CD8-positive, alpha-beta memory T cell (primary cell): Measurements from ENCODE around the gene FDPS. TPM values are rescaled to one million over a fixed set of nuclear protein-coding genes. Genes with fewer than 3 reads are reported as not detected.
"Not testable (repeated sequence)": the region's sequence is repeated elsewhere in the genome, so short reads cannot be mapped to it uniquely, and the experiment has no call there.

ENCODE experiments used
- CTCF ChIA-PET: fragments of 350-600 bp; sonication (Branson Sonifier 250); formaldehyde crosslinking; loops from one replicate; lab custom pipeline; 2021; ENCODE audit warnings: antibody characterized with exemption; lab: Charles Lee
- POLR2A ChIA-PET: fragments of 350-600 bp; sonication (Branson Sonifier 250); formaldehyde crosslinking; loops from one replicate; lab custom pipeline; 2021; ENCODE audit warnings: antibody characterized with exemption; lab: Charles Lee
- DNase-seq, 5 donors: peaks; one replicate each; pipeline versions ENCODE4 v3.0.0 to v3.0.0-alpha.2; 2020 to 2022; ENCODE audit warnings: mixed read lengths in 1 of 5
- H3K27ac ChIP-seq: one replicate; pipeline ENCODE4 v1.7.0; 2013; ENCODE audit warnings: low read depth, mild to moderate bottlenecking, low read length, moderate library complexity
- H3K27me3 ChIP-seq: 2 replicates; pipeline ENCODE4 v1.7.0; 2013; ENCODE audit warnings: low read length, mild to moderate bottlenecking; ENCODE audit not compliant: insufficient read depth, poor library complexity, severe bottlenecking
- H3K36me3 ChIP-seq: 2 replicates; pipeline ENCODE4 v1.7.0; 2013; ENCODE audit warnings: mild to moderate bottlenecking, low read length, moderate library complexity; ENCODE audit not compliant: insufficient read depth
- H3K4me1 ChIP-seq: 2 replicates; pipeline ENCODE4 v1.7.0; 2013; ENCODE audit warnings: mild to moderate bottlenecking, low read length, moderate library complexity; ENCODE audit not compliant: insufficient read depth
- H3K4me3 ChIP-seq: 2 replicates; pipeline ENCODE4 v1.7.0; 2013; ENCODE audit warnings: mild to moderate bottlenecking, low read length
- H3K9me3 ChIP-seq: 2 replicates; pipeline ENCODE4 v1.7.0; 2013; ENCODE audit warnings: mild to moderate bottlenecking, low read length
- H3K27ac Mint-ChIP-seq, 8 donors: one replicate each; pipeline ENCODE4 v1.8.0; 2020 to 2021; ENCODE audit warnings: mixed read lengths in 8 of 8, mild to moderate bottlenecking in 6 of 8, inconsistent platforms in 3 of 8, moderate library complexity in 3 of 8
- H3K27me3 Mint-ChIP-seq, 2 donors: one replicate each; pipeline ENCODE4 v1.8.0; 2020 to 2021; ENCODE audit warnings: mixed read lengths in 2 of 2, mild to moderate bottlenecking in 1 of 2, moderate library complexity in 1 of 2
- H3K36me3 Mint-ChIP-seq, 3 donors: one replicate each; pipeline ENCODE4 v1.8.0; 2020 to 2021; ENCODE audit warnings: mixed read lengths in 3 of 3, inconsistent platforms in 1 of 3, mild to moderate bottlenecking in 1 of 3
- H3K4me1 Mint-ChIP-seq, 3 donors: one replicate each; pipeline ENCODE4 v1.8.0; 2020 to 2021; ENCODE audit warnings: mixed read lengths in 3 of 3, inconsistent platforms in 1 of 3, mild to moderate bottlenecking in 1 of 3
- H3K4me3 Mint-ChIP-seq, 7 donors: one replicate each; pipeline ENCODE4 v1.8.0; 2020 to 2021; ENCODE audit warnings: mixed read lengths in 7 of 7, mild to moderate bottlenecking in 6 of 7, moderate library complexity in 4 of 7, inconsistent platforms in 2 of 7
- H3K9me3 Mint-ChIP-seq, 5 donors: one replicate each; pipeline ENCODE4 v1.8.0; 2020 to 2022; ENCODE audit warnings: mixed read lengths in 5 of 5, mild to moderate bottlenecking in 3 of 5, moderate library complexity in 2 of 5, inconsistent platforms in 1 of 5
- polyA plus RNA-seq: library from polyadenylated mRNA; unstranded; fragments of 300-500 nt; fragmentation: Illumina TruSeq; gene quantifications from one replicate; pipeline ENCODE4 v1.2.3, GENCODE V29; 2021
- total RNA-seq, 2 experiments: library from RNA; stranded (reverse); gene quantifications; one replicate each; pipeline ENCODE4 v1.2.3, GENCODE V29; 2021

Gene FDPS
- total and polyA plus RNA-seq, 3 experiments from 2014 or later: 126 to 199 (median 194) TPM

DNA sequence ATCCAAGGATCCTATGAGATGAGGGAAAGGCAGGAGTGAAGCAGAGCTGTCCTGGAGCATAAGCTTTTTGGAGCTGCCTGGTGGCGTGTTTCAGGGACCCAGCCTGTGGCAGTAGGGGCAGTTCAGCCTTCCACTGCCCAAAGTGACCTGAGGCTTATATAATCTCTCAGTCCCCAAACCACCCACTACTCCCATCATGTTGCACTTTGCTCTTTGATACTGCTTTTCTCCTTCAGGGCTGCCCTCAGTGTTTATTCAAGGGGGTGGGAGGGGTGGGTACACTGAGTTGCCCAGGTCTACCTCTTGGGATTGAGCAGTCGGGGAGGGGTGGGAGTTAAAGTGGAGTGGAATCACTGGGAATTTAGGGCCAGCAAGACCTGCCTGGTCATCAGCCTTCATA, 22.1 kb upstream of the FDPS start:
- Histone ChIP-seq H3K27ac (no peak overlapping the region), H3K4me3 (no peak overlapping the region), H3K9me3 (no peaks in the 10 kb centered on the region), H3K4me1 (no peaks in the 10 kb centered on the region), H3K27me3 (no peaks in the 10 kb centered on the region), H3K36me3 (no peaks in the 10 kb centered on the region)
- Mint-ChIP-seq H3K4me3 (no peak overlapping the region), H3K27ac (no peak overlapping the region), H3K27me3 (peaks cover 4 to 7% of the 10 kb centered on the region in 2 donors), H3K9me3 (no peaks in the 10 kb centered on the region), H3K4me1 (no peaks in the 10 kb centered on the region), H3K36me3 (no peaks in the 10 kb centered on the region)
- no peak for DNase-seq
- CTCF ChIA-PET: interaction anchor here (1.5 kb wide), 1 partner anchor 36 kb away, joined by 3 read pairs; no protein-coding TSS in a partner anchor
- POLR2A ChIA-PET: no interaction called here

DNA sequence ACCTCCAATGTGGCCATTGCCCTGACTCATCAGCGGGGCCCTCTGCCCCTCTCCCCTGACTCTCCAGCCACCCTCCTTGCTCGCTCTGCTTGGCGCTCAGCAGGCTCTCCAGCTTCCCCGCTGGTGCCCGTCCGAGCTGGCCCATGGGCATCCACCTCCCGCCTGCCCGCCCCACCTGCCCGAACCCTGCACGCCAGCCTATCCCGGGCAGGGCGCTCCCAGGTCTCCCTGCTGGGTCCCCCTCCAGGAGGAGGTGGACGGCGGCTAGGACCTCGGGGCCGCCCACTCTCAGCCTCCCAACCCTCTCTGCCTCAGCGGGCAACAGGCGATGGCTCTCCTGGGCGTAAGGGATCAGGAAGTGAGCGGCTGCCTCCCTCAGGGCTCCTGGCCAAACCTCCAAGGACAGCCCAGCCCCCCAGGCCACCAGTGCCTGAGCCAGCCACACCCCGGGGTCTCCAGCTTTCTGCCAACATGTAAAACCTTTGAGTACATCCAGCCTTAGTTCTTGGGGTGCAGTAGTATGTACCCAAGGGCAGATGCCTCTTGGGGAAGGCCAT, 20.6 kb upstream of the FDPS start:
- no peaks in the 10 kb centered on the region for H3K9me3 ChIP-seq
- no peaks in the 10 kb centered on the region for H3K36me3 Mint-ChIP-seq
- H3K27ac ChIP-seq: no peak overlapping the region
- no peak for DNase-seq
- H3K27ac Mint-ChIP-seq: no peak overlapping the region
- POLR2A ChIA-PET: no interaction called here
- H3K36me3 ChIP-seq: no peaks in the 10 kb centered on the region
- H3K4me3 ChIP-seq: no peak overlapping the region
- H3K27me3 ChIP-seq: no peaks in the 10 kb centered on the region
- CTCF ChIA-PET: no interaction called here
- H3K4me1 ChIP-seq: no peaks in the 10 kb centered on the region
- H3K4me3 Mint-ChIP-seq: no peak overlapping the region
- H3K9me3 Mint-ChIP-seq: no peaks in the 10 kb centered on the region
- H3K27me3 Mint-ChIP-seq: peaks cover 4 to 9% of the 10 kb centered on the region in 2 donors
- no peaks in the 10 kb centered on the region for H3K4me1 Mint-ChIP-seq

DNA sequence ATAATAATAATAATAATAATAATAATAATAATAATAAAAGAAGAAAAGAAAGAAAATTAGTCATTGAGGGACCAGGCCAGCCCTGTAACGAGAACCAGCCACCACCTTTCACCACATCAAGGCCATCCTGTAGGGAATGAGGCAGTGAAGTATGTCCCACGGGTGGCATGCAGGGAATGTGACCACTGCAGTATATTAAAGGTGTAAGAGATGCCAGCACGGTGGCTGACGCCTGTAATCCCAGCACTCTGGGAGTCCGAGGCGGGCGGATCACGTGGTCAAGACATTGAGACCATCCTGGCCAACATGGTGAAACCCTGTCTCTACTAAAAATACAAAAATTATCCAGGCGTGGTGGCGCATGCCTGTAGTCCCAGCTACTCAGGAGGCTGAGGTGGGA, 17.7 kb upstream of the FDPS start:
- H3K27ac ChIP-seq, H3K4me1 ChIP-seq, H3K4me1 Mint-ChIP-seq, H3K9me3 ChIP-seq, H3K27me3 ChIP-seq, CTCF ChIA-PET, H3K4me3 Mint-ChIP-seq, POLR2A ChIA-PET, DNase-seq, H3K9me3 Mint-ChIP-seq, H3K4me3 ChIP-seq, H3K36me3 ChIP-seq, H3K36me3 Mint-ChIP-seq: not testable (repeated sequence)
- Mint-ChIP-seq H3K27ac (peak overlapping the region in 1 of 8 donors; percentile 77), H3K27me3 (peaks cover 21 to 23% of the 10 kb centered on the region in 2 donors)

- Histone ChIP-seq H3K4me1 (no peaks in the 10 kb centered on the region), H3K36me3 (no peaks in the 10 kb centered on the region), H3K27ac (no peak overlapping the region), H3K4me3 (no peak overlapping the region), H3K9me3 (no peaks in the 10 kb centered on the region), H3K27me3 (no peaks in the 10 kb centered on the region)
- H3K27ac Mint-ChIP-seq: no peak overlapping the region
- no peak overlapping the region for H3K4me3 Mint-ChIP-seq
- ChIA-PET POLR2A (no interaction called here), CTCF (no interaction called here)
- no peaks in the 10 kb centered on the region for H3K9me3 Mint-ChIP-seq
- peaks cover 30 to 37% of the 10 kb centered on the region in 2 donors for H3K27me3 Mint-ChIP-seq
- H3K36me3 Mint-ChIP-seq: no peaks in the 10 kb centered on the region
- DNase-seq: no peak
- H3K4me1 Mint-ChIP-seq: peaks cover 0 to 5% (median 3%) of the 10 kb centered on the region in 3 donors
These were observed 15.4 kb upstream of the FDPS start for GRCh38 chr1:155293086-155293749.

- ChIA-PET CTCF (interaction anchor here (1.6 kb wide), 1 partner anchor 22 kb away, joined by 3 read pairs; no protein-coding TSS in a partner anchor), POLR2A (no interaction called here)
- H3K9me3 ChIP-seq: no peaks in the 10 kb centered on the region
- no peak overlapping the region for H3K4me3 Mint-ChIP-seq
- H3K36me3 ChIP-seq: no peaks in the 10 kb centered on the region
- DNase-seq: no peak
- H3K4me3 ChIP-seq: no peak overlapping the region
- H3K27me3 Mint-ChIP-seq: peaks cover 30 to 37% of the 10 kb centered on the region in 2 donors
- no peaks in the 10 kb centered on the region for H3K4me1 ChIP-seq
- H3K27ac Mint-ChIP-seq: no peak overlapping the region
- H3K4me1 Mint-ChIP-seq: peaks cover 0 to 5% (median 3%) of the 10 kb centered on the region in 3 donors
- no peaks in the 10 kb centered on the region for H3K9me3 Mint-ChIP-seq
- no peak overlapping the region for H3K27ac ChIP-seq
- H3K27me3 ChIP-seq: no peaks in the 10 kb centered on the region
- no peaks in the 10 kb centered on the region for H3K36me3 Mint-ChIP-seq
These were observed 14.0 kb upstream of the FDPS start for GRCh38 chr1:155294520-155295182.

DNA sequence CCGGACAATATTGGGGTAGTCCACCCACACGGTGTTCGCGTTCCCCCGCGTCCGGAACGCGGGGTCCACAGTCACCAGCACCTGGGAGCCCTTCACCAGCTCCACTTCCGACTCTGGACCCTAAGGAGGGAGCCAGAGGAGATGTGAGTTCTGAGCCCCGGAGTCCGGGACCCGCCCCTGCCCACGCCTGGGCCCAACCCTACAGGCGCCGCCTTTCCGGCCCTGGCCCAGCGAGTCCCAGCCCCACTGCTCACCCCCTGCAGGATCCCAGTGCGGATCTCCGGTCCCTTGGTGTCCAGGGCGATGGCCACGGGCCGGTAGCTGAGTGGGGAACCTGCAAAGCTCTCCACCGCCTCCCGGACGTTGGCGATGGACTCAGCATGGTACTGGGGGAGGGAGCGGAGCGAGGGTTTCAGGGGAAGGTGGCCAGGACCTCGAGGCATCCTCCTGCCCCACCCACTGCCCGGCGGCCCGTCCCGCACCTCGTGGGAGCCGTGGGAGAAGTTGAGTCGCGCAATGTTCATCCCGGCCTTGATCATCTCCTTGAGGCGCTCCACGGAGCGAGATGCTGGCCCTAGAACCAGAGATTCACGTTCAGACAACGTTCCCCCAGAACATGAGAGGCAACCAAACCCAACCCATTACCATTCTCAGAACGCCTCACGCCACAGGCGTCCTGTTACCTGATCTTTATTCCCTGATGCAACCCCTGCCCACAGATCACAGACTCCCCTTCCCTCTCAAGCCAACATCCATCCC, 13.3 kb upstream of the FDPS start:
- H3K36me3 Mint-ChIP-seq: no peaks in the 10 kb centered on the region
- H3K9me3 Mint-ChIP-seq: no peaks in the 10 kb centered on the region
- CTCF ChIA-PET: interaction anchor here (1.6 kb wide), 1 partner anchor 21 kb away, joined by 3 read pairs; no protein-coding TSS in a partner anchor
- H3K4me1 Mint-ChIP-seq: peaks cover 0 to 5% (median 3%) of the 10 kb centered on the region in 3 donors
- no peaks in the 10 kb centered on the region for H3K36me3 ChIP-seq
- no peak for DNase-seq
- H3K4me3 ChIP-seq: no peak overlapping the region
- no peak overlapping the region for H3K27ac ChIP-seq
- no peaks in the 10 kb centered on the region for H3K27me3 ChIP-seq
- no peaks in the 10 kb centered on the region for H3K4me1 ChIP-seq
- H3K27me3 Mint-ChIP-seq: peaks cover 29 to 33% of the 10 kb centered on the region in 2 donors
- H3K27ac Mint-ChIP-seq: no peak overlapping the region
- no peak overlapping the region for H3K4me3 Mint-ChIP-seq
- POLR2A ChIA-PET: no interaction called here
- no peaks in the 10 kb centered on the region for H3K9me3 ChIP-seq

- no peak overlapping the region for H3K27ac ChIP-seq
- ChIA-PET CTCF (interaction anchor here (1.6 kb wide), 1 partner anchor 20 kb away, joined by 3 read pairs; no protein-coding TSS in a partner anchor), POLR2A (no interaction called here)
- DNase-seq: no peak
- H3K4me1 ChIP-seq: no peaks in the 10 kb centered on the region
- Mint-ChIP-seq H3K4me1 (peaks cover 0 to 5% (median 3%) of the 10 kb centered on the region in 3 donors), H3K4me3 (no peak overlapping the region), H3K9me3 (no peaks in the 10 kb centered on the region), H3K27me3 (peaks cover 26 to 33% of the 10 kb centered on the region in 2 donors), H3K27ac (no peak overlapping the region), H3K36me3 (no peaks in the 10 kb centered on the region)
- no peak overlapping the region for H3K4me3 ChIP-seq
- no peaks in the 10 kb centered on the region for H3K9me3 ChIP-seq
- no peaks in the 10 kb centered on the region for H3K36me3 ChIP-seq
- no peaks in the 10 kb centered on the region for H3K27me3 ChIP-seq
These were observed 12.8 kb upstream of the FDPS start for GRCh38 chr1:155295942-155296267.
